Measurements from ENCODE around the gene TMEM253. TPM values are rescaled to one million over a fixed set of nuclear protein-coding genes. Genes with fewer than 3 reads are reported as not detected.

Gene TMEM253
- total RNA-seq, 1 donor from 2014 or later = 0.19 TPM

- no peak for DNase-seq
- H3K36me3 ChIP-seq = no peaks in the 10 kb centered on the region
- no peak overlapping the region for H3K27ac ChIP-seq (replicated peaks)
- TF ChIP-seq, protein P1, sequence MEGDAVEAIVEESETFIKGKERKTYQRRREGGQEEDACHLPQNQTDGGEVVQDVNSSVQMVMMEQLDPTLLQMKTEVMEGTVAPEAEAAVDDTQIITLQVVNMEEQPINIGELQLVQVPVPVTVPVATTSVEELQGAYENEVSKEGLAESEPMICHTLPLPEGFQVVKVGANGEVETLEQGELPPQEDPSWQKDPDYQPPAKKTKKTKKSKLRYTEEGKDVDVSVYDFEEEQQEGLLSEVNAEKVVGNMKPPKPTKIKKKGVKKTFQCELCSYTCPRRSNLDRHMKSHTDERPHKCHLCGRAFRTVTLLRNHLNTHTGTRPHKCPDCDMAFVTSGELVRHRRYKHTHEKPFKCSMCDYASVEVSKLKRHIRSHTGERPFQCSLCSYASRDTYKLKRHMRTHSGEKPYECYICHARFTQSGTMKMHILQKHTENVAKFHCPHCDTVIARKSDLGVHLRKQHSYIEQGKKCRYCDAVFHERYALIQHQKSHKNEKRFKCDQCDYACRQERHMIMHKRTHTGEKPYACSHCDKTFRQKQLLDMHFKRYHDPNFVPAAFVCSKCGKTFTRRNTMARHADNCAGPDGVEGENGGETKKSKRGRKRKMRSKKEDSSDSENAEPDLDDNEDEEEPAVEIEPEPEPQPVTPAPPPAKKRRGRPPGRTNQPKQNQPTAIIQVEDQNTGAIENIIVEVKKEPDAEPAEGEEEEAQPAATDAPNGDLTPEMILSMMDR (IDR thresholded peaks at IDR 0.05; ENCODE audit: borderline replicate concordance) = no peak
- no peak overlapping the region for H3K4me3 ChIP-seq
- peaks cover 2% of the 10 kb centered on the region for H3K4me1 ChIP-seq
- no peaks in the 10 kb centered on the region for H3K9me3 ChIP-seq (replicated peaks)
- H3K27me3 ChIP-seq (ENCODE audit: low read depth) = no peaks in the 10 kb centered on the region
- intact Hi-C loops (cut with micrococcal nuclease) = no loop called here
Observed at GRCh38 chr14:21112255-21112654, 11.4 kb downstream of the TMEM253 start.

DNA sequence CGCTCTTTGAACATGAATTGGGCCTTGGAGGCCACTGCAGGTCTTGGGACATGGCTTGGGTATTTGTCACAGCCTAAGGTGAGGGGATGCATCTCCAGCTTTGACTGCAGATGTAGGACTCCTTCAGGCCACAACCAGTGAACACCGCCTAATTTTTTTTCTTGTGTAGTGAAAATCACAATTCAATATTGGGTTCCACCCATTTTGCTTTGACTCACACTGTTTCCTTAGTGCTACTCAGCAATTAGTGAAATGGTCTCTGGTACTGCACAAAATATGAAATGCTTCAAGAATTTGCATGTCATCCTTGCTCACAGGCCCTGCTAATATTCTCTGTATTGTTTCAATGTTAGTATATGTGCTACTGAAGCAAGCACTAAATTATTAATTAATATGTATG is 12.5 kb downstream of the TMEM253 start:
- Histone ChIP-seq H3K4me3 (no peak overlapping the region), H3K36me3 (no peaks in the 10 kb centered on the region), H3K27ac (replicated peaks) (no peak overlapping the region), H3K4me1 (no peaks in the 10 kb centered on the region), H3K9me3 (replicated peaks) (no peaks in the 10 kb centered on the region), H3K27me3 (ENCODE audit: low read depth) (no peaks in the 10 kb centered on the region)
- DNase-seq = no peak
- intact Hi-C loops (cut with micrococcal nuclease) = no loop called here
- TF ChIP-seq, protein P1 (IDR thresholded peaks at IDR 0.05; ENCODE audit: borderline replicate concordance) = no peak

DNA sequence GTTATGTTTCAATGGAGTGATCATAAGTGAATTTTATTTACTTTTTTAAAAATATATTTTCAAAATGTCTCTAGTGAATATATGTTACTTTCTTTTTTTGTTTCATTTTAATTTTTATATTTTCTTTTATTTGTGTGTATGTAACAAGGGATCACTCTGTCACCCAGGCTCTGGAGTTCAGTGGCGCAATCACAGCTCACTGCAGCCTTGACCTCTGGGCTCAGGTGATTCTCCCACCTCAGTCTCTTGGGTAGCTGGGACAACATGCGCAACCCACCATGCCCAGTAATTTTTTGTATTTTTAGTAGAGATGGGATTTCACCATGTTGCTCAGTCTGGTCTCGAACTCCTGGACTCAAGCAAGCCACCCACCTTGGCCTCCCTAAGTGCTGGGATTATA is 18.1 kb downstream of the TMEM253 start:
- intact Hi-C loops (cut with micrococcal nuclease) = no loop called here
- Histone ChIP-seq H3K4me1 (no peaks in the 10 kb centered on the region), H3K9me3 (replicated peaks) (no peaks in the 10 kb centered on the region), H3K27ac (replicated peaks) (no peak overlapping the region), H3K4me3 (no peak overlapping the region), H3K36me3 (no peaks in the 10 kb centered on the region), H3K27me3 (ENCODE audit: low read depth) (peaks cover 10% of the 10 kb centered on the region)
- DNase-seq = no peak
- TF ChIP-seq, protein P1 (IDR thresholded peaks at IDR 0.05; ENCODE audit: borderline replicate concordance) = no peak

GRCh38 chr14:21120686-21121085 is 19.8 kb downstream of the TMEM253 start:
- DNase-seq = no peak
- TF ChIP-seq, protein P1 (IDR thresholded peaks at IDR 0.05; ENCODE audit: borderline replicate concordance) = no peak
- Histone ChIP-seq H3K27me3 (ENCODE audit: low read depth) (peaks cover 10% of the 10 kb centered on the region), H3K4me1 (no peaks in the 10 kb centered on the region), H3K27ac (replicated peaks) (no peak overlapping the region), H3K4me3 (no peak overlapping the region), H3K9me3 (replicated peaks) (no peaks in the 10 kb centered on the region), H3K36me3 (no peaks in the 10 kb centered on the region)
- intact Hi-C loops (cut with micrococcal nuclease) = no loop called here

DNA sequence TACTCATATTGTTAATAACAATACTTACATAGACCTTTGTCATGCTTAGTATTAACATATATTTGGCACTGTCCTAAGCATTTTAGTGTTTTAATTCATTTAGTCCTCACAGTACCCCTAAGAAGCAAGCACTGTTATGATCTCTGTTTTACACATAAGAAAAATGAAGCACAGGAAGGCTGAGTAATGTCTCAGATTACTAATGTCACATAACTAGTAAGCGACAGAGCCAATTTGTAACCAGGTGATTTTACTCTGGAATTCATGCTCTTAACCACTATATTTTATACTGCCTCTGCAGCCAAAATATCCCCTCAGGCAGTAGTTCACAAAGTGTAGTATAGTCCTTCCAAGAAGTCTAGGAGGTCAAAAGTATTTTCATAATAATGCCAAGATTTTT is 20.3 kb downstream of the TMEM253 start:
- intact Hi-C loops (cut with micrococcal nuclease) = no loop called here
- no peaks in the 10 kb centered on the region for H3K36me3 ChIP-seq
- H3K9me3 ChIP-seq (replicated peaks) = no peaks in the 10 kb centered on the region
- H3K27me3 ChIP-seq (ENCODE audit: low read depth) = peaks cover 10% of the 10 kb centered on the region
- H3K27ac ChIP-seq (replicated peaks) = no peak overlapping the region
- DNase-seq = no peak
- TF ChIP-seq, protein P1 (IDR thresholded peaks at IDR 0.05; ENCODE audit: borderline replicate concordance) = no peak
- no peaks in the 10 kb centered on the region for H3K4me1 ChIP-seq
- no peak overlapping the region for H3K4me3 ChIP-seq

GRCh38 chr14:21123429-21123828 is 22.6 kb downstream of the TMEM253 start:
- H3K27me3 ChIP-seq (ENCODE audit: low read depth) = peaks cover 17% of the 10 kb centered on the region
- no peak overlapping the region for H3K27ac ChIP-seq (replicated peaks)
- H3K9me3 ChIP-seq (replicated peaks) = no peaks in the 10 kb centered on the region
- H3K4me3 ChIP-seq = no peak overlapping the region
- intact Hi-C loops (cut with micrococcal nuclease) = no loop called here
- TF ChIP-seq, protein P1 (IDR thresholded peaks at IDR 0.05; ENCODE audit: borderline replicate concordance) = no peak
- DNase-seq = no peak
- no peaks in the 10 kb centered on the region for H3K36me3 ChIP-seq
- no peaks in the 10 kb centered on the region for H3K4me1 ChIP-seq

All from left ventricle myocardium inferior (tissue), 1 donor.